GM21723 (cell line): ENCODE measurements around the gene EXOSC2.
"Not testable (repeated sequence)": the region's sequence is repeated elsewhere in the genome, so short reads cannot be mapped to it uniquely, and the experiment has no call there.

ENCODE experiments used
- ATAC-seq: cut with Tn5 transposase; IDR thresholded peaks from one replicate; pipeline ENCODE4 v1.9.1; 2021; ENCODE audit warnings: mild to moderate bottlenecking, moderate library complexity; ENCODE audit not compliant: unreplicated experiment

The EXOSC2 gene

GRCh38 chr9:130666393-130667119 is 27.0 kb upstream of the EXOSC2 start:
- ATAC-seq = no peak

GRCh38 chr9:130667120-130667435 is 26.5 kb upstream of the EXOSC2 start:
- ATAC-seq = no peak

GRCh38 chr9:130668196-130668595 is 25.4 kb upstream of the EXOSC2 start:
- ATAC-seq = no peak

GRCh38 chr9:130668659-130669058 is 24.9 kb upstream of the EXOSC2 start:
- no peak for ATAC-seq

- ATAC-seq = no peak
These were observed 23.6 kb upstream of the EXOSC2 start for GRCh38 chr9:130669965-130670364.

DNA sequence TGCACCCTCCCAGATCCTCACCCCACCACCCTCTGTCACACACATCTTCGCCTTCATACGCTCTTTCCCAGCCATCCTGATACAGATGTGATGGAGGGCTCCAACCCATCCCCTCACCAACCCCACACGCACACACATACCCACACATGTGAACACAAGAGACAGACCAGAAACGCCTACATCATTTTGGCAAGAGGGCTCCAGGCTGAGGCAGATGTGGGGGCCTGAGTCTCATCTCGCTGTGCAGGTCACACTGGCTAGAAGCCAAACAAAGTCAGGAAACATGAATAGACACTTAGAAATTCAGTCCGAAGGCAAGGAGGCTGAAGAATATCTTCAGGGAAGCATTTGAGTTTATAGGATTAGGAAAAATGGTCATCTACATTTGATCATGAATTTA is 22.9 kb upstream of the EXOSC2 start:
- no peak for ATAC-seq

DNA sequence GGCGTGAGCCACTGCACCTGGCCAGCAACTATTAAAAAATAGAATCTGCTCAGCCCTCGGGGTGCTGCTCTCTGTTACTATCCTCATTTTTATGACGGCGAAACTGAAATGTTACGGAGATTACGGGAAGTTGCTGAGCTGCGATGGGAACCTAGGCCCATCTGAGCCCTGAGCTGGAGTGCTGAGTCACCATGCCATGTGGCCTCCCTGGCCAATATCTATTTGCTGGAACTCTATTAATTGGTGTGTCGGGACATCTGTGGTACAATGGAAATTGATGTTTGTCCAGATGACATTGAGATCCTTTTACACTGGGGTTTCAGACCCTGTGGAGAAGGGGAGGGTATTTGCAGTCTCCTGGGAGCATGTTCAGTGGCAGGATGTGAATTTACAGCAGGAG is 21.1 kb upstream of the EXOSC2 start:
- no peak for ATAC-seq

DNA sequence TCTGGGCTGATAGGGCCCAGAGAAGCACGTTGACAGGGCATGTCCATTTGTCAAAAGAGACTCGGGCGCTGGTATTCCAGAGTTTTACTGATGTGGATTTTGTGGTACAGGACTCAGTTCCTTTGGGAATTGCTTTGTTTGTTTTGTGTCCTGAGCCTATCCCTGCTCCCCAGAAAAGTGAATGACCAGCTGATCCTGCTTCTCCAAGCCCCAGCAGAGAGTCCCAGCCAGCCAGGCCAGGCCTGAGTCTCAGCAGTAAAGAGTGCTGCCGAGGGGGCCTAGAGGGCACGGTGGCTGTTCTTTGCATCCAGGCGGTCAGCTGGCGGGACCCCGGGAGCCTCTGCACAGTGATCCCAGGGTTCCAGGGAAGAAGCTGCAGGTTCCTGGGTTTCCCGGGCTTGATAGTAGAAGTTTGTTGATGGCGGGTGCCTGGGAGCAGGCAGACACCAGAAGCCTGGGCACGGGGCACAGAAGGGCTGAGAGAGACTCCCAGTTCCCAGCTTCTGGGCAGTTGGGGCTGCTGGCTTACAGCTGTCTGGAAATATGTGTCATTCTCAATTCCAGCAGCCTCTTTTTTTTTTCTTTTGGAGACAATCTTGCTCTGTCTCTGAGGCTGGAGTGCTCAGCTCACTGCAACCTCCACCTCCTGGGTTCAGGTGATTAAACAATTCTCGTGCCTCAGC is 20.5 kb upstream of the EXOSC2 start:
- no peak for ATAC-seq

GRCh38 chr9:130675396-130675795 is 18.2 kb upstream of the EXOSC2 start:
- no peak for ATAC-seq

GRCh38 chr9:130677252-130677651 is 16.3 kb upstream of the EXOSC2 start:
- no peak for ATAC-seq

DNA sequence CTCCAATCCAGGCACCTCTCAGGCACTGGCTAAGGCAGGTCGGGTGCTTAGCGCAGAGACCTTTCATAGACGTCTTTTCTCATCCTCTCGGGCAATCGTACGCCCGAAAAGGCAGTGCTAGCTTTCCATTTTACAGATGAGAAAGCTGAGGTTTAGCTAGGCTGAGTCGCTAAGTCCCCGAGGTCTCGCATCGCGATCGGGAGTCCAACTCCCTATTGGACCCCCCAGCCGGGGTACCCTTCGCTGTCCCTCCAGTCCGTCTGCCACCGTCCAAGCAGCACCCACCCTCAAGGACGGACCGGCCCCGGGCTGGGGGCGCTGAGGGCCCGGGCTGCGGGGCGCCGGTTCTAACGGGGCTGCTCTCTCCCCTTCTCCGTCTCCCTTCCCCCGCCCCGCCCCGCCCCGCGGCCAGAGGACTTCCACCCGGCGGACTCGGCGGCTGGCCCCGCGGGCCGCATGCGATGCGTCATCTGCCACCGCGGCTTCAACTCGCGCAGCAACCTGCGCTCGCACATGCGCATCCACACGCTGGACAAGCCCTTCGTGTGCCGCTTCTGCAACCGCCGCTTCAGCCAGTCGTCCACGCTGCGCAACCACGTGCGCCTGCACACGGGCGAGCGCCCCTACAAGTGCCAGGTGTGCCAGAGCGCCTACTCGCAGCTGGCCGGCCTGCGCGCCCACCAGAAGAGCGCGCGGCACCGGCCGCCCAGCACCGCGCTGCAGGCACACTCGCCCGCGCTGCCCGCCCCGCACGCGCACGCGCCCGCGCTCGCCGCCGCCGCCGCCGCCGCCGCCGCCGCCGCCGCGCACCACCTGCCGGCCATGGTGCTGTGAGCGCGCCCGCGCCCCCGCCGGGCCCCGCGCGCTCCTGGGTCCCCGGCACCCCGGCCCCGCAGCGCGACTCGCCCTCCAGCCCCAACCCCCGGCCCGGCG is 12.5 kb upstream of the EXOSC2 start:
- no peak for ATAC-seq

DNA sequence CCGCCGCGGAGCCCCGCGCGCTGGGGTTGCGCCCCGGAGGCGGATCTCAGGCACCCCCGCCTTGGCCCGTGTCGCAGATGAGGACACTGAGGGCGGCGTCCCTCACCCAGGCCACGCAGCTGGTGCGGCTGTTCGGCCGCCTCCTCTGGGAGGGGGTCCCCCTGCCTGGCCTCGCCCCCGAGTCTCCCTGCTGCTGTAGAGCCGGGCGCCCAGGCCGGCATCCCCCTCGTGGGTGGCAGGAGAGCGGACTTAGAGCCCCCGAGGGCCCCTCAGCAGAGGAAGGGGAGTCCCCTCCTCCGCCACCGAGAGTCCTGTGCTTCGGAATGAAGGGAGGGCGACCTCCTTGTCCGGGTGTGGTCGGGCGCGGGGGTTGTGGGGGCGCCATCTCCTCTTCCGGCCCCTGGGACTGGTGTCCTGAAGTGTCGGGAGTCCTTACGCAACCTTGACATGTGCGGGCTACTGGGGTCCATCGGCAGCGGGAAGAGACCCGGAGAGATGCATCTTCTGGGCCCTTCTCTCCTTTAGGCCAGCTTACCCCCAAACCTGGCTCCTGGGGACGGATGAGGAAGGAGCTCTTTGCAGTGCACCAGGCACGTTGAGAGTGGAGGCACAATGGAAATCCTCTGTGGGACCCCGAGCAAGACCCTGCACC is 11.7 kb upstream of the EXOSC2 start:
- ATAC-seq = no peak

DNA sequence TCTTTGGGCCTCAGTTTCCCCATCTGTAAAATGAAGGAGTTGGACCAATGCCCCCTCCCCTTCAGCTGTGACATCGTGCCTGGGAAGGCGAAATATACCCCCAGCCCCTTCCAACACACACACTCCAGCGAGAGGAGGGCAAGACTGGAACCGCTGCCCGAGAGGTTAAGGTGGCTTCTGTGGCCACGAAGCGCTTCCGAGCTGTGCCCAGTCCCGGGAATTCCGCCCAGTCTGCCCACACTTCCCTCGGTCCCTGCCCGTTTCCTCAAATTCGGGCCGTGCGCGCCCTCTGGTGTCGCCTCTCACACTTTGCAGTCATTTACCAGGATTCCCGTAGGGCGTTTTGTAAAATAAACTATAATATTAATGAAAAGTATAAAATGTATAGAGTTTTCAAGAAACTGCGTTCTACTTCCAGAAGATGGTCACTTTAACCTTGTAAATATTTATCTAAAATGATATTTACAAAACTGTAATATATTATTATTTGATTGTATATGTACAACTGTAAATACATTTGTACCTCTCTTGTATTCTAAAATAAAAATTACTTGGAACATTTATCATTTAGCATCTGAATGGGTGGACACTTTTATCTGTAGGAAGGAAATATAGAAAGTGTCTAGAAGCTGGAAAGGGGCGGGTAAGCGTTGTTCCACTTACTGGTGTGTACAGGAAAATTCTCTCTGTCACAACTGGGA is 11.0 kb upstream of the EXOSC2 start:
- no peak for ATAC-seq

GRCh38 chr9:130685104-130685503 is 8.5 kb upstream of the EXOSC2 start:
- ATAC-seq = no peak

DNA sequence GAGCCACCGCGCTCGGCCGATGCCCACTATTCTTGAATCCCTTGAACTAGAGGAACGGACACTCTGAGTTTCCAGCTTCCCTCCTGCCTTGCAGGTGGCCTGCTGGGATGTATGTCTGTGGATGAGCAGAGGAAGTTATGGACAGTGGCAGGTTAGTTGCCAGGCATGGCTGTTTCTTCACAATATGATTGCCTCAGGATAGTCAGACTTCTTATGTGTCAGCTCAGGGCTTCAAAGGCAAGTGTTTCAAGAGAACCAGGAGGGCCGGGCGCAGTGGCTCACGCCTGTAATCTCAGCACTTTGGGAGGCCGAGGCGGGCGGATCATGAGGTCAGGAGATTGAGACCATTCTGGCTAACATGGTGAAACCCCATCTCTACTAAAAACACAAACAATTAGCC is 7.6 kb upstream of the EXOSC2 start:
- ATAC-seq = not testable (repeated sequence)

DNA sequence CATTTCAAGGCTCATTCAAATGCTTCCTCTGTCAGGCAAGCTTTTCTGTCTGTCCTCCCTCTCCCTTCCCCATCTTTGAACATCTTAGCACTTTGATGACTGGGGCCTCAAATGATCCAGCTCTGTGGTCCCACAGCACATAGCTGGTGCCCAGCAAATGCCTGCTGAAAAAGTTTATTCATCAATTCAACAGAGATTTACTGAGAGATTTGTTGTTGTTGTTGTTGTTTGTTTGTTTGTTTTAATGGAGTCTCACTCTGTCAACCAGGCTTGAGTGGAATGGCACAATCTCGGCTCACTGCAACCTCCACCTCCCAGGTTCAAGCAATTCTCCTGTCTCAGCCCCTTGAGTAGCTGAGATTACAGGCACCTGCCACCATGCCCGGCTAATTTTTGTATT is 6.0 kb upstream of the EXOSC2 start:
- ATAC-seq = no peak

DNA sequence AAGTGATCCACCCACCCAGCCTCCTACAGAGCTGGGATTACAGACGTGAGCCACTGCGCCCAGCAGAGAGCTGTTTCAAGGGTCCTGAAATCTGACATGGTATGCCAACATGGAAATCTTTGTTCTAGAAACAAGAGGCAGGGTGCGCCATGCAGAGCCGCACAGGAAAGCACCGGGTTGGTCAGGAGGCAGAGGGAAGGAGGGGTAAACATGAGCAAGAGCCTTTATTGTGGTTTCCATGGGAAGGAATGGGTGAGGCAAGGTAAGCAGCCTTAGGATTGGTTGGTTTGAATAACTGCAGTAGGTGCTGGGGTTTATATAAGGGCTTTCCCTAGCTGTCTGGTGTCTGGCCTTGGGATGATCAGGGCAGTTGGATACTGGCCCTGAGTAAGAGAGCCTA is 5.5 kb upstream of the EXOSC2 start:
- no peak for ATAC-seq

DNA sequence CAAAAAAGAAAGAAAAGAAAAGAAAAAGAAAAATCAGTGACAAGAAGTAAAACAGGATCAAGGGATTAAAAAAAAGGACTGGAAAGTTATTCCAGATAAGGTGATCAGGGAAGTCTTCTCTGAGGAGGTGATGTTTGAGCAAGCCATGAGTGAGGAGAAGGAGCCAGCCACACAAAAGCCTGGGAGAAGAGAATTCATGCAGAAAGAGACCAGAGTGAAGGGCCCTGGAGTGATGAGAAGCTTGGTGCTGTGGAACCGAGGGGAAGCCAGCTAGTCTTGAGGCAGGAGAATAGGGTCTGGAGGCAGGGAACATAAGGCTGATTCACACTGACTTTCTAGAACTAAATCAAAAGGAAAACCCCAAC is 4.0 kb upstream of the EXOSC2 start:
- no peak for ATAC-seq

DNA sequence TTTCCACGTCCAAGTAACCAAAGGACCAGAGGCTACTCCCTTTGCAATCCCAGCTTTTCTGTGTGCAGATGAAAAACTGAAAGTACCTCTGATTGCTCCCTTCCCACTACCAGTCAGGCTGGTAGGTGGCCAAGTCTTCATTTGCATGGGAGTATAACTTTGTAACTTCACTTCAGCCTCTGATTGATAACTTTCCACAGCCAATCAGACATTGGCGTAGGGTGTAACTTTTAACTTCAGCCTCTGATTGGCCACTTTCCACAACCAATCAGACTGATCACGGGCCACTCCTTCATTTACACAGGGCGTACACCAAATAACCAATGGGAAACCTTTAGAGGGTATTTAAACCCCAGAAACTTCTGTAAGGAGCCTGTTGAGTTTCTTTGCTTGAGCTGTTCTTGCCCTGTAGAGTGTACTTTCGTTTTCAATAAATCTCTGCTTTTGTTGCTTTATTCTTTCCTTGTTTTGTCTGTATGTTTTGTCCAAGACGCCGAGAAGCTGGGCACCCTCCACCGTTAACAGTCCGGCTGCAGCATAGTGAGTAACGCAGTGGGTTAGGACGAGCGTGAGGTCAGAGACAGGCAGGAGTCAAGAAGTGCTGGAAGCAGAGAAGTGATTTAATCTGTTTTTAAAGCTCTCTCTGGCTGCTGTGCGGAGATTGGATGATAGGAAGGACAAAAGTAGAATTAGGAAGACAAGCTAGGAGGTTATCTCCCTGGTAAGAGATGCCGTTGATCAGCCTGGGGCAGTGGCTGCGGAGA is 3.5 kb upstream of the EXOSC2 start:
- ATAC-seq = no peak

DNA sequence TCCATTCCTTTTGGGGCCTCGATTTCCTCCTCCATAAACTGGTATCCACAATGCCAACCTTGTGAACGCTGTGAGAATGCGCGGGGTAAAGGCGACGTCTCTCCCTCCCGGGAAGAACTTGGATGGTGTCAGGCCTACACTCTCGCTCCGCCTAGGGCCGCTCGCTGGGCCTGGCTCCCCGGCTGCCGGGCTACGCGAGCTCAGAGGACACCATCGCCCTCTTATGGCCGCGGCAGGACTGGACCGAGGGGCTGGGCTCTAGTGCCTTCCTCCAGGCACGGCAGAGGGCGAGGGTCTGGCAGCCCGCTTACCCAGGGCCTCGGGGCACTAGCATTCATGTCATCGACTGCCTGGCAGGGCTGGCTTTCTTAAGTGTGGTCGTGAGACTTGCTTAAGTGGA is 1.3 kb upstream of the EXOSC2 start:
- ATAC-seq = no peak
